GM12875 (cell line): ENCODE data around the gene BUD13.

Source experiments
- H3K4me3 ChIP-seq: one replicate; pipeline ENCODE4 v1.5.1; 2011; ENCODE audit warnings: low read depth, low read length, control low read depth
- CTCF ChIP-seq: IDR thresholded peaks from 2 replicates; pipeline ENCODE4 v1.5.1; 2011; ENCODE audit warnings: low read depth, mild to moderate bottlenecking, control low read depth, inconsistent platforms, low read length, moderate library complexity, borderline replicate concordance; ENCODE audit not compliant: insufficient read depth

The BUD13 gene

GRCh38 chr11:116750070-116750718 is 22.6 kb downstream of the BUD13 start:
- no peak overlapping the region for H3K4me3 ChIP-seq
- TF ChIP-seq CTCF = no peak

GRCh38 chr11:116742104-116742503 is 30.7 kb downstream of the BUD13 start:
- no peak for TF ChIP-seq CTCF

GRCh38 chr11:116740741-116741140 is 32.0 kb downstream of the BUD13 start:
- H3K4me3 ChIP-seq = no peak overlapping the region
- TF ChIP-seq CTCF = no peak

More at GRCh38 chr11:116742104-116742503, 30.7 kb downstream of the BUD13 start:
- no peak overlapping the region for H3K4me3 ChIP-seq

GRCh38 chr11:116738975-116739374 is 33.8 kb downstream of the BUD13 start:
- no peak overlapping the region for H3K4me3 ChIP-seq

GRCh38 chr11:116736763-116737162 is 36.0 kb downstream of the BUD13 start:
- H3K4me3 ChIP-seq = no peak overlapping the region
- no peak for TF ChIP-seq CTCF

More at GRCh38 chr11:116738975-116739374, 33.8 kb downstream of the BUD13 start:
- no peak for TF ChIP-seq CTCF

- H3K4me3 ChIP-seq = no peak overlapping the region
- TF ChIP-seq CTCF = no peak
Observed at GRCh38 chr11:116733969-116734508, 38.7 kb downstream of the BUD13 start.

- TF ChIP-seq CTCF = no peak
- H3K4me3 ChIP-seq = no peak overlapping the region
Observed at GRCh38 chr11:116733043-116733755, 39.6 kb downstream of the BUD13 start.
